ENCODE data around the gene ENOPH1.
"Not testable (repeated sequence)": the region's sequence is repeated elsewhere in the genome, so short reads cannot be mapped to it uniquely, and the experiment has no call there.

ENOPH1 gene

DNA sequence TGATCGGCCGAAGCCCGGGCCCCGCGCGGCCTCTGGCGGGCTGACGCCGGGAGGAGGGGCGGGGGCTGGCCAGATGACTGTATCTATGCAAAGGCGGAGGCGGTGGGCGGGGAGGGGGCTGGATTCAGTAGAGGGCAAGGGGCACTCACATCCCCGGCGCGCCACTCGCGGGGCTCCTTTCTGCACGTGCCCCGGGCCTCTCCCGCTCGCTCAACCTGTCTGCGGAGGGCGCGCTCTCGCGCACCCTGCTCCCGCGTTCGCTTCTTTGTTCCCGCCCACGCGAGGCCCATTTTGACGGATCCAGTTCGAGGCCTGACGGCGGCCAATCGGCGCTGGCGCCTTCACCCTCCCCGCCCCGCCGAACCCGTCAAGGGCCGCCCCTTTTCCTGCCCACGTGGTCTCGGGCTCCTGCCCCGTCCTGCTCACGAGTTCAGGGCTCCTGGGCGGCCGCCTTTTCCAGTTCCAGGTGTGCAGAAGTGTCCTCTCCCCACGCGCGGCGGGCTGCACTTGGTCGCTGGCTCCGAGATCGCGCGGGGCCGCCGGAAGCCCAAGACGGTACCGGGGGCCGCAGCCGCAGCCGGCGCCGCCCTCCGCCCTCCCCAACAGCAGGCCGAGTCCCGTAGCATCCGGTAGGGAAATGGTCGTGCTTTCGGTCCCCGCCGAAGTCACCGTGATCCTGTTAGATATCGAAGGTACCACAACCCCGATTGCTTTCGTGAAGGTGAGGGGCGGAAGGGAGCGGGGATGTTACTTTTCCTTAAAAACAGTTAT lies at the start of gene ENOPH1, which contains the start of gene HNRNPDL:
TSS of gene ENOPH1 (plus strand) at position 398 of the 771 bp plus-strand sequence. CDS start at position 638, 240 bp downstream.
TSS of gene HNRNPDL (minus strand) at position 270 of the 771 bp plus-strand sequence. CDS start 772 bp downstream, outside the sequence.
- DNase-seq (ENCODE audit: low read depth), result peak; percentile 92

DNA sequence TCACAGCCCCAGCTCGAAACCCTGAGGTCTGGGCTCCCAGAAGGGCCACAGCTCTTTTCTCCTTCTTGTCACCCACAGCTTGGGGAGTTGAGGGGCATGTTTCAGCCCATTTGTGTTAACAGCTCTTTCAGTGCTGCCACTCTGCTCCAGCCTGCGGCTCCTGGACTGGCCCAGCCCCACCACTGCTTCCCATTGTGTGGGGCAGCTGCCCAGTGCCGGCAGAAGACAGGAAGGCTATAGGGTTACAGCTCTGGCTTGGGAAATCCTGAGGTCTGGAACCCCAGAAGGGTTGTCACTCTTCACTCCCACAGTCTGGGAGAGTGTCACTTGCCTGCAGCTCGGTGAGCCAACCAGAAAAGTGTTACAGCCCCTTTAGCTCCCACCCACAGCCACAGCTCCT lies 49.6 kb upstream of the ENOPH1 start:
- DNase-seq (ENCODE audit: low read depth), result no peak

DNA sequence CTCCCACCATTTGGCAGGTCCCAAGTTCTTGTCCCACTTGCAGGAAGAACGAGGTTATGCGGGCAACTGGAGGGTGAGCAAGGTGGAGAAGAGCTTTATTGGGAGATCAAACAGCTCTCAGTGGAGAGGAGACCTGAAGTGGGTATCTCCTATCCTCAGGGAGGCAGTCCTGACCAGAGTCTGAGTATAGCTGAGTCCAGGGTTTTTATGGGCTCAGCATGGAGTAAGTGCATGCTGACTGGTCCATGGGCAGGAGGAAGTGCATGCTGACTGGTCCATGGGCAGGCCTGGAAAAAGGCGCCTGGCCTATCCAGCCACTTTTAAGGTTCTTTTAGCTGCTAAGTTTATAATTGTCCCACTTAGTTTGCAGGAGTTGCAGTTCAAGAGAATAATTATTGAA lies 49.2 kb upstream of the ENOPH1 start:
- no peak for DNase-seq (ENCODE audit: low read depth)

DNA sequence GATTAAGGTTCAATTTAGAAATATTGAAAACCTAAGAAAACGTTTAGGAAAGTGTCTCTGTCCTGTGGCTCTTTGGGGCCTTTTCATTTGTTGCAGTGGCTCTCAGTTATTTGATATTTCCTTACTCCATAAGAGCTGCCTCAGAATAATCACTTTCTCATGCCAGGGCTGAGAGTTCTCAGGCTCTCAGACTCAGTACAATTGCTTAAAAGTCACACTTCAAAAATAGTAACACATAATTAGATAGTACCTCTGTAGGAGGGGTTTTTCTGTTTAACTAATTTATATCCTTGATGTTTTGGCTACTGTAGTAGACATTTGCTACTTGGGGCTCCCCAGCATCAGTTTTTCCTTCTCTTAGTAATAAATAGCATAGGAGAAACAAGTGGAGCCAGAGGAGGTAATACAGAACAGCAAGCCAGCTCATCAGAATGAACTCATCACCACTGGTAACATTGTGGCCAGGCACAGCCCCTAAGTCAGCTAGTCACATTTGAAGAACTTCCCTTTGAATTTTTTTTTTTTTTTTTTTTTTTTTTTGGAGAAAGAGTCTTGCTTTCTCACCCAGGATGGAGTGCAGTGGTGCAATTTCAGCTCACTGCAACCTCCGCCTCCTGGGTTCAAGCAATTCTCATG lies 48.6 kb upstream of the ENOPH1 start:
- DNase-seq (ENCODE audit: low read depth), result no peak

DNA sequence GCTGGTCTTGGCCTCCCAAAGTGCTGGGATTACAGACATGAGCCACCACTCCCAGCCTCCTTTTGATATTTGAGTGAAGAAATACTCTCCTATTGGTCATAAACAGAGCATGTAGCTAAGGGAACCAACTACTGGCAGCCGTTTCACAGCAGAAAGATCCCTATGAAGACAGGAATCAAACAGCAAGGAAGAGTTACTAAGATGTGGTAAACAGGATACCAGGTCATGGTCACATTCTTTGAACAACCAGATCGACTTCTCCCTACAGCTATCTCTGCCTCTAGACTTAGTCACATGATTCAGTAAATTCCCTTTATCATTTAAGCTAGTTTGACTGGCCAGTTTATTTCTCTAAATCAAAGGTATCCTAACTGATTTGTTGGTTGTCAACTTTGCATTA lies 47.6 kb upstream of the ENOPH1 start:
- DNase-seq (ENCODE audit: low read depth), result no peak

DNA sequence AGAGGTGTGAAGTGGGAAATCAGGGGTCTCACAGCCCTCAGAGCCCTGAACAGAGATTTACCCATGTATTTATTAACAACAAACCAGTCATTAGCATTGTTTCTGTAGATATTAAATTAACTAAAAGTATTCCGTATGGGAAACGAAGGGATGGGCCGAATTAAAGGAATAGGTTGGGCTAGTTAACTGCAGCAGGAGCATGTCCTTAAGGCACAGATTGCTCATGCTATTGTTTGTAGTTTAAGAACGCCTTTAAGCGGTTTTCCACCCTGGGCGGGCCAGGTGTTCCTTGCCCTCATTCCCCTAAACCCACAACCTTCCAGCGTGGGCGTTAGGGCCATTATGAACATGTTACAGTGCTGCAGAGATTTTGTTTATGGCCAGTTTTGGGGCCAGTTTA lies 44.1 kb upstream of the ENOPH1 start:
- not testable (repeated sequence) for DNase-seq (ENCODE audit: low read depth)

DNA sequence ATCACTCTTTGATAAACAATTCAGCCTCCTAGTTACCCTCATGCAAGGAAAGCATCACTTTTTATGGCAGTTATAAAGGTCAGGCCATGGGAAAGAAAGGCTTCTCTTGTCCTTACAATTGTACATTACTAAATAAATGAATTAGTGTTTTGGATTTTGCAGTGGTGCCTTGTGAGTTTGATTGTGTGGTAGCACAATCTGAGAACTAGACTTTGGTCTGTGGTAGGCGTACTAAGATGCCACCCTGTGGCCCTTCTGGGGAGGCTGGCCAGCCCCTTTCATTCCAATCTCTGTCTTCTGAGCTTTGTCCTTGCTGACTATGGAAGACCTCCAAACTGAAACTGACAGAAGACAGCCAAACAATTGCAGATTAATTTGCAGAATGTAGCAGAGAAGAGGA lies 42.0 kb upstream of the ENOPH1 start:
- DNase-seq (ENCODE audit: low read depth), result no peak

DNA sequence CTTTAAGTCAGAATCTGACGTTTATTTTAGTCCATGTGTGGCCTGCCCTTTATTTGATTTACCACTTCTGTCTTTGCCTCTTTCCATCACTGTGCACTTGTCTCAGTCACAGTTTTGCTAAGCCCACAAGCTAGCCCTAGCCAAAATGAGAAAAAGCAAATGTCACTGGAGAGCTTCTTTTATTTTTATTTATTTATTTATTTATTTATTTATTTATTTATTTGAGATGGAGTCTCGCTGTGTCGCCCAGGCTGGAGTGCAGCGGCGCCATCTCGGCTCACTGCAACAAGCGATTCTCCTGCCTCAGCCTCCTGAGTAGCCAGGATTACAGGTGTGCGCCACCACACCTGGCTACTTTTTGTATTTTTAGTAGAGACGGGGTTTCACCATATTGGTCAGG lies 40.3 kb upstream of the ENOPH1 start:
- not testable (repeated sequence) for DNase-seq (ENCODE audit: low read depth)

DNA sequence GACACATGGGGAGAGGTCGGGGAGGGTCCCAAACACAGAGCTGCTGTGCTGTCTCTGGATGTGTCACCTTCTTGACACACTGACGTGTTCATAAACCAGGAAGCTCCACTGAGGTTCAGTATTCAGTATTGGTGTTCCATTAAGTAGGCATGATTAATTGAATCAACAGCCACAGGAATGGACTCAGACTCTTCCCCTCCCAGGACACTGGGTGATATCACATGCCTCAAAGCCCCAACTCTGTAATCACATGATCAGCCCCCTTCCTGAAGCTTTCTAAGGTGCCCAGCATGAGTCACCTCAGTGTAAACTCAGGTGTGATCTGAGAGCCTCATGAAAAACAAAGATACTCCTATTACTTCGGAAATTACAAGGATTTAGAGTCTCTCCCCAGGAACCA lies 35.5 kb upstream of the ENOPH1 start:
- DNase-seq (ENCODE audit: low read depth), result no peak

DNA sequence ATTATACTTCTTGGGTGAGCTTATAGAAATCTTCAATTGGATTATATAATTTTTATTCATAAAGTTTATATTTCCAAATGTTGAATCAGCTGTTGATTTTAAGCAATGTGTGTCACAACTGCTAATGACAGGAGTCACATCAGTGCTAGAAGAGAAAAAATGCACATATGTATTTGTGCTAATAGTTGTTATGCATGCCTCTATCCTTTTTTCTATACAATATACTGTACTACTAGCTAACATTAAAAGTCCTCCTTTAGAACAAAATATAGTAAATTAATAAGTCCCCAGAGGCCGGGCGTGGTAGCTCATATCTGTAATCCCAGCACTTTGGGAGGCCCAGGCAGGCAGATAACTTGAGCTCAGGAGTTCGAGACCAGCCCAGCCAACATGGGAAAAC lies 32.9 kb upstream of the ENOPH1 start:
- DNase-seq (ENCODE audit: low read depth), result no peak

DNA sequence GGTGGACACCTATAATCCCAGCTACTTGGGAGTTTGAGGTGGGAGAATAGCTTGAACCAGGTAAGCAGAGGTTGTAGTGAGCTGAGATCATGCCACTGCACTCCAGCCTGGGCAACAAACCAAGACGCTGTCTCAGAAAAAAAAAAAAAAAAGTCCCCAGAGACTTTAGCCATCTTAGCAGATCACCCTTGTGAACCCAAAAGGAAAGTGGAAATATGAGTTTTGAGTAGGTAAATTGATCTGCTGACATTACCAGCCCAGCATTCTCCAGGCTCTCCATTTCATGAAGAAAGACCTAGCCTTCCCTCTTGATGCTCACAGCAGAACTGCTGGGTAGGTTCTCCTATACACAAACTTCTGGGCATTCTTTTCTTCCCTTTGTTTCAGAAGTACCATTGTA lies 32.1 kb upstream of the ENOPH1 start:
- no peak for DNase-seq (ENCODE audit: low read depth)

DNA sequence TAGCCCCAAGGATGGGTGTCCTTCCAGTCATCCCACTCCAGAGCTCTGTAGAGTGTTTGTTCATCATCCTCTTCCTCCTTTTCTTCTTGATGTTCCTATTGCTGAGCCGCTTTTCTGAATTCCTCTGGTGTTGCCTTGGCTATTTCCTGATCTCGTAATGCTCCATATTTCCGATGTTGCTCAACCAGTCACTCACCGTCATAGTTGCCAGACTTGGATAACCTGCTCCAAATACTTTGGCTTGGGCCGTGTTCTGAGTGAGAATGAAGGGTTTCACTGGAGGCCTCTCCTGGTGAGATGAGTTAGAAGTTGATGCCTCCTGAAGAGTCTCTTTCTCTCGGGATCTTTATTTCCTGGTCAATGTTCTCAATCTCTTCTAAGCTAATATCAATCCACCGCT lies 28.8 kb upstream of the ENOPH1 start:
- no peak for DNase-seq (ENCODE audit: low read depth)

DNA sequence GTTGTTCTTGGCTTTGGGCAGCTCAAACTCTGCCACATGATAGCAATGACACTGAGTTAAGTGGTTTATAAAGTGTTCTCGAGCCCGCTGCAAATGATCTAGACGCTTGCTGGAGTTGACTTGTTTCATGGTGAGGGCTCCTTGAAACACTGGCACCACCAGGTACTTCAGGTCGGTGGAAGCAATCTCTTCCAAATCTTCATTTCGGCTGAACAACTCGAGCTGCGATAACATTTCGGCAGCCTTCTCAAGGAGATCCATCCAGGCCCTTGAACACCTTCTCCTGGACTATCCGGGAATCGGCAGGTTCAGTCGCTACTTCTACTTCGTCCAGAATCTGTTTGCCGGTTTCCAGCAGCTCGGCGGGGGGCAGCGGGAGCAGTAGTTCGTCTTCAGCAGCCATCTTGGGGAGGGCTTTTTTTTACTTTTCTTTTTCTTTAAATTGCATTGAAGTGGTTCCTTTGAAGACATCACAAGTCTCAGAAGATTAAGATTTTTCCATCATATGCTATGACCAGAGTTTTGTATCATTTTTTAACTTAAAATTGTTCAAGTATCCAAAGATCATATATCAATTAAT lies 28.1 kb upstream of the ENOPH1 start:
- DNase-seq (ENCODE audit: low read depth), result no peak

DNA sequence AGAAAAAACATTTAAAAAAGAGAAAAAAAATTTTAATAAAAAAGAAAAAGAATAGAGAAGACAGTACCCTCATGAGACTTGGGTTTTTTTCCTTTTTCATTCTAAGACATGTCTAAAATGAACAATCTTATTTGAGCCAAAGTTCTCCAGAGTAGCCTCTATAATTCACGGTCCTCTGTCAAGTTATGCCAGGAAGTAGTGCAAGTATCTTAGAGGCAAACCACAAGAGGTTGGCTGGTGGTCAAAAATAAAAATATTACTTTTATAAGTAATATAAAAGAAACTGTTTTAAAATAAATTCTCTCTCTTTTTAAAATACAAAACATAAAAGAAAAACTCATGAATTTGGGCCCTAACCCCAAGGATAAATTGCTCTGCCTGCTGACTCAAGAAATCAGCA lies 26.7 kb upstream of the ENOPH1 start:
- DNase-seq (ENCODE audit: low read depth), result no peak

DNA sequence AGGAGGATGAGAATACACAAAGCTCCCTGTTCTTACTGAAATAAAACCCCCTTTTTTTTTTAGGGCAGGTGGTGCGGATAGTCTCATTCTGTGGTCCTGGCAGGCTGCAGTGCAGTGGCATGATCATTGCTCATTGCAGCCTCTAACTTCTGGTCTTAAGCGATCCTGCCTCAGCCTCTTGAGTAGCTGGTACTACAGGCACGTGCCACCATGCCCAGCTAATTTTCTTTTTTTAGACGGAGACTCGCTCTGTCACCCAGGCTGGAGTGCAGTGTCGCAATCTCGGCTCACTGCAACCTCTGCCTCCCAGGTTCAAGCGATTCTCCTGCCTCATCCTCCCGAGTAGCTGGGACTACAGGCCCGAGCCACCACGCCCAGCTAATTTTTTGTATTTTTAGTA lies 15.3 kb upstream of the ENOPH1 start:
- DNase-seq (ENCODE audit: low read depth), result not testable (repeated sequence)

DNA sequence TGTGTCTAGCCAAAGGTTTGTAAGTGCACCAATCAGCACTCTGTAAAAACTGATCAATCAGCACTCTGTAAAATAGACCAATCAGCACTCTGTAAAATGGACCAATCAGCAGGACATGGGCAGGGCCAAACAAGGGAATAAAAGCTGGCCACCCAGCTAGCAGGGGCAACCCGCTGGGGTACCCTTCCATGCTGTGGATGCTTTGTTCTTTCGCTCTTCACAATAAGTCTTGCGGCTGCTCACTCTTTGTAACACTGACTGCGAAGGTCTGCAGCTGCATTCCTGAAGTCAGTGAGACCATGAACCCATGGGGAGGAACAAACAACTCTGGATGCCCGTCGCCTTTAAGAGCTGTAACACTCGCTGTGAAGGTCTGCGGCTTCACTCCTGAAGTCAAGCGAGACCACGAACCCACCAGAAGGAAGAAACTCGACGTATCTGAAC lies 14.4 kb upstream of the ENOPH1 start:
- no peak for DNase-seq (ENCODE audit: low read depth)

DNA sequence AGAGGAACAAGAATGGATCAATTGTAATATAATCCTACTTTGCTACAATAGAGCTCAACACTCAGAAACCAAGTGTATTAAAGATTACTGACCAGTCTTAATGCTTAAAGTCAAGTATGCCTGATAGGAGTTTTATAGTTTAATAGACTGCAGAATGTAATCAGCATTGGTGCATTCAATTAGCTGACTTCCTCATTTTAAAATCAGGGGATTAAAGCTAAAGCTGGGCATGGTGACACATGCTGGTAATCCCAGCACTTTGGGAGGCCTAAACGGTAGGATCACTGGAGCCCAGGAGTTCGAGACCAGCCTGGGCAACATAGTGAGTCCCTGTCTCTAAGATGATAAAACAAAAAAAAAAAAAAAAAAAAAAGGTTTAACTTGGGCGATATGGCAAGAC lies 10.9 kb upstream of the ENOPH1 start:
- no peak for DNase-seq (ENCODE audit: low read depth)

DNA sequence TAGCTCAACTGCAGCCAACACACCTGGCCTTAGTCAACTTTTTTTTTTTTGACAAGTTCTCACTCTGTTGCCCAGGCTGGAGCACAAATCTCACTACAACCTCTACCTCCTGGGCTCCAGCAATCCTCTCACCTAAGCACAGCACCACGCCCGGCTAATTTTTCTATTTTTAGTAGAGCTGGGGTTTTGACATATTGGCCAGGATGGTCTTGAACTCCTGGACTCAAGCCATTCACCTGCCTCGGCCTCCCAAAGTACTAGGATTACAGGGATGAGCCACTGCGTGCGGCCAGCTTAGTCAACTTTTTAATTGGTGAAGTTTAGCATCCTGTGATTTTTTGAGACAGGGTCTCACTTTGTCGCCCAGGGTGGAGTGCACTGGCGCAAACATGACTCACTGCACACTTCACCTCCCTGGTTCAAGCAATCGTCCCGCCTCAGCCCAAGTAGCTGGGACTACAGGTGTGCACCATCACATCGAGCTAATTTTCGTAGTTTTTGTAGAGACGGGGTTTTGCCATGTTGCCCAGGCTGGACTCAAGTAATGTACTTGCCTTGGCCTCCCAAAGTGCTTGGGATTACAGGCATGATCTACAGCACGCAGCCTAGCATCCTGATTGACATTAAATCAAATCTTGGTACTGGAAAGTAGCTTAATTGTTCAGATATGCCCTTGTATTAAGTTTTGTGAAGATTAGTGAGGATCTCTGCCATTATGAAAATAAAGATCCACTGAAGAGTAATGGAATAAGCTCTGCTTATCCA lies 8.4 kb upstream of the ENOPH1 start:
- DNase-seq (ENCODE audit: low read depth), result no peak

DNA sequence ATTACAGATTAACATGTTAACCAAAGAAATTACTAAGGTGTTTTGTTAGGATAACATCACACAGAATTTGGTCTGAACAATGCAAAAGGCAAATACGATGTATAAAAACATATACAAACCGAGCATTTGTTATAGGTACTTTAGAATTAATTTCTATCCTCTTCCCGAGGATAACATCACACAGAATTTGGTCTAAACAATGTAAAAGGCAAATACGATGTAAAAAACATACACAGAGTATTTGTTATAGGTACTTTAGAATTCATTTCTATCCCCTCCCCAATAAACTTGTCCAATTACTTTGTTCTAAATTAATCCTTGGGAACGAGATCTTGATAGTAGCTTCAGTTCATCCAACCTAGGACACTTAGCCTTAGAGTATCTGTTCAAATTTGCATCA lies 7.8 kb upstream of the ENOPH1 start:
- DNase-seq (ENCODE audit: low read depth), result no peak

DNA sequence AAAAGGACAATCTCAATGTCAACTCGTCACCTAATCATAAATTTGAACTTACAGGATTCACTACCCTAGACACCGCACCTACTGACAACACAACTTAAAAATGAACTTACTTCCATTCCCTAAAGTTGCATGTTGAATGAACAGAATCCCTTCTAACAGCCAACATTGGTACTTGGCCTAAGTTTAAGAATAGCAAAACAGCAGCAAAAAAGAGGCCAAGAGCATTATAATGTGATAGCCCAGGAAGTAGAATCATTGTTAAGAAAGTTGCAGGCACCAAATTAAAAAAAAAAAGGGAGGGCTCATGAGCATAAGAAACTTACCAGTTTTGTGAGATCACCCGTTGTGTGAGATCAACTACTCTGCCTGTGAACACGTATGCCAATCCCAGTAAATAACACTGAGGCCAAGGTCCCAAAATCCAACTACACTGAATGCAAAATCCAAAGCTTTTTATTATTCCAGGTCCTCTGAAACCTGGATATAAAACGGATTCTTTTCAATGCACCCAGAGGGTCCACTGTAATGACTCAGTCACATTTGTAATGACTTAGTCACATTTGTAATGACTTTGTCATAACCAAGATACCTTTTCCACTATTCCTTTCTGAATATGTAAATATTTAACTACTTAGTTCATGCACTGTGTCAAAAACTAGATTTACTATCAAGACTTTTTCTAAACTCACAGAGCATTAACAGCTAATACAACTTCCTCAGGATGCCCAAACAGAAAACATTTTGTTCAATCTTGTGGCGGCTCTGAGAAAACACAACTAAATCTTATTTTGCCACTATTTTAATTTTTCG lies 6.9 kb upstream of the ENOPH1 start:
- no peak for DNase-seq (ENCODE audit: low read depth)

DNA sequence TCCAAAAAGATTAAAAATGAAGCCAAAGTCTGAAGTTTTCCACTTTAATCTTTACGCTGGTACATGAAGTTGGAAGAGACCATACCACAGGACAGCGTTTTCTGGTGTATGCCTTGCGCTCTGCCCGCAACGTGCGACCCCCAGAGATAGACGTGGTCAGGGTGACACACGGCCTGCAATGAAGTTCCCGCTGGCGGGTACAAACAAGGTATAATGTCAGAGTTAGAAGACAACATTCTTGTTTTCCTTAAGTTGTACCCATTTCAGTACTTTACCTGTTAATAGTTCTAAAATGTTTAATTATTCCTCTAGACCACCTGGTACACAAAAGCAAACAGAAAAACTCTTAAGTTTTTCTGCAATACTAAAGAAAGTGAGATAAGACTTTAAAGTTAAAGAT lies 4.9 kb upstream of the ENOPH1 start:
- DNase-seq (ENCODE audit: low read depth), result no peak

DNA sequence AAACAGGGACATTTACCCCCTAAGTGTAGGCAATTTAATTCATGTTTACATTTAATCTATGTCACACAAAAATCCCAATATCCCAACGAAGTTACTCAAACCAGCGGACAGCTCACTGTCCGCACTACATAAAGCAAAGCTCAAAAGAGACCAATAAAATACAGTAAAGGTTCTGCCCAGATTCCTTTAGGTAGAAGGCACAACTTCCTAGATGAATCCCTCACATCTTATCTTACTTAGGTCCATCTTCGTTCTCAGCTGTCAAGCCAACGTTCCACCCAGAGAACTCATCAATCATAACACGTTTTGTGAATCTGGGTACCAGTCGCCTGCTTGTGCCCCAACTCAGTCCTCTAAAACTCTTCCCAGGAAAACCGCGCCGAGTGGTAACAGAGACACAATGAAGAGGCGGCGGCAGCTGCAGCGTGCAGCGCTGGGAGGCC lies 1.8 kb upstream of the ENOPH1 start:
- no peak for DNase-seq (ENCODE audit: low read depth)
